T-helper 1 cell treated with Interleukin-12 subunit alpha and Interleukin-12 subunit beta and Interleukin-4 antibody, amounts not matched to agents 30 μg/mL and 1 μg/mL, for 36 hours (primary cell): ENCODE results near the gene TTC28.

Experiments
- H3K27ac Mint-ChIP-seq: one replicate; pipeline ENCODE4 v1.8.0; 2021; ENCODE audit warnings: mild to moderate bottlenecking, mixed read lengths
- H3K27me3 Mint-ChIP-seq: one replicate; pipeline ENCODE4 v1.8.0; 2021; ENCODE audit warnings: low read depth, mixed read lengths
- H3K36me3 Mint-ChIP-seq: one replicate; pipeline ENCODE4 v1.8.0; 2021; ENCODE audit warnings: low read depth, mixed read lengths
- H3K4me1 Mint-ChIP-seq: one replicate; pipeline ENCODE4 v1.8.0; 2021; ENCODE audit warnings: low read depth, mixed read lengths
- H3K4me3 Mint-ChIP-seq: one replicate; pipeline ENCODE4 v1.8.0; 2021; ENCODE audit warnings: mild to moderate bottlenecking, moderate library complexity, mixed read lengths
- H3K9me3 Mint-ChIP-seq: one replicate; pipeline ENCODE4 v1.8.0; 2021; ENCODE audit warnings: mixed read lengths

TTC28 gene

GRCh38 chr22:27933186-27933983, 746.3 kb downstream of the TTC28 start:
- no peaks in the 10 kb centered on the region for H3K36me3 Mint-ChIP-seq
- no peaks in the 10 kb centered on the region for H3K4me1 Mint-ChIP-seq
- H3K9me3 Mint-ChIP-seq, result no peaks in the 10 kb centered on the region
- H3K27me3 Mint-ChIP-seq, result no peaks in the 10 kb centered on the region
- no peak overlapping the region for H3K4me3 Mint-ChIP-seq
- H3K27ac Mint-ChIP-seq, result no peak overlapping the region

DNA sequence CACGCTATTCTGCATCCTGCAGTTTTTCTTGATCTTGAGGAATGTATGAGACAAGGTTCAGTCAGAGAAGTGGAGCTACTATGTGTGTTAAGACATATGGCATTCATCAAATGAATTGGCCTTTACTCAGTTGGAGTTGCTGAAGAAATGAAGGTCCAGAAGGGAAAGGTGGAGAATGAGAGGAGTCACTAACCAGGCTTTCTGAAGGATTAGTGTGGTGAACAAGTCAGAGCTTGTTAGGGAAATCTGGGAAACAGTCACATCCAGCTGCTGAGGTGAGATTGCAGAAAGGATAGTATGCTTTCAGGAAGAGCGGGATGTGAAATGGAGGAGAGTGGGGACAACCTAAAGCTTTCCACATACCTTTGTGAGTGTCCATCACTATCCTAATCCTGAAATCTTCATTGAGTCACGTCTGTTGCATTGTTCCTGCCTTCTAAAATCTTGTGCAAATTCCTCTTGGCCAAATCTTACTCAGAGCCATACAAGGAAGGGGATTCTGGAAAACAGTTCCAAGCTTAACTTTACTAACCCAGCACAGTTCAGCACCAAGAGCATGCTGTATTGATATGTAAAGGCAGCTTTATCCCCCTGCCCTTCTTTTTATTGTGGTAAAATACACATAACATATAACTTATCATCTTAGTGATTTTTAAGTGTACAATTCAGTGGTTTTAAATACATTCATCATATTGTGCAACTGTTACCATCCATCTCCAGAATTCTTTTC, 749.1 kb downstream of the TTC28 start:
- Mint-ChIP-seq H3K27ac (no peak overlapping the region), H3K27me3 (no peaks in the 10 kb centered on the region), H3K9me3 (no peaks in the 10 kb centered on the region), H3K36me3 (peaks cover 3% of the 10 kb centered on the region), H3K4me1 (peaks cover 6% of the 10 kb centered on the region), H3K4me3 (no peak overlapping the region)
